ENCODE results near the gene TNFSF9.

- TF ChIP-seq CTCF (IDR thresholded peaks at IDR 0.05; ENCODE audit: insufficient read depth, low read length, poor library complexity, severe bottlenecking) (no peak), EZH2phosphoT487 (conservative IDR thresholded peaks at IDR 0.05; ENCODE audit: low read length) (no peak)
Measured at GRCh38 chr19:6514926-6515544, 15.8 kb upstream of the TNFSF9 start.

Measured in SU-DHL-6 (cell line).